Right lobe of liver (tissue), 6 donors: ENCODE data around the gene SELPLG. TPM values are rescaled to one million over a fixed set of nuclear protein-coding genes. Genes with fewer than 3 reads are reported as not detected.

ENCODE experiments used
- ATAC-seq, 4 donors: fragments of 200-7000 bp; cut with Tn5 transposase; one replicate each; pipeline ENCODE4 v1.9.1; 2020; ENCODE audit warnings: mild to moderate bottlenecking in 4 of 4, moderate library complexity in 4 of 4
- DNase-seq, 3 donors: peaks; one replicate each; pipeline ENCODE4 v3.0.0-alpha.2; 2020
- H3K27ac ChIP-seq, 3 donors: fragments of 200-600 bp; one replicate each; pipeline ENCODE4 v1.8.0; 2022
- H3K27me3 ChIP-seq, 2 donors: fragments of 200-600 bp; one replicate each; pipeline ENCODE4 v1.8.0; 2022
- H3K36me3 ChIP-seq, 4 donors: fragments of 200-600 bp; sonication (generic) in 1 of 4; one replicate each; pipeline versions ENCODE4 v1.5.1 to v1.8.0; 2017 to 2022; ENCODE audit warnings: control low read depth in 1 of 4
- H3K4me1 ChIP-seq, 4 donors: fragments of 200-600 bp; sonication (generic) in 1 of 4; one replicate each; pipeline versions ENCODE4 v1.5.1 to v1.8.0; 2017 to 2022; ENCODE audit warnings: control low read depth in 1 of 4
- H3K4me3 ChIP-seq, 3 donors: fragments of 200-600 bp; one replicate each; pipeline ENCODE4 v1.8.0; 2022
- H3K9me3 ChIP-seq, 4 donors: fragments of 200-600 bp; sonication (generic) in 1 of 4; one replicate each; pipeline versions ENCODE4 v1.5.1 to v1.8.0; 2017 to 2022; ENCODE audit warnings: control low read depth in 1 of 4
- POLR2A ChIP-seq: fragments of 450-650 bp; IDR thresholded peaks from one replicate; pipeline ENCODE4 v1.6.1; 2017; ENCODE audit warnings: antibody characterized with exemption, mild to moderate bottlenecking
- WGBS: methylation state at CpG from one replicate; pipeline ENCODE4 v1.1.6; 2018; ENCODE audit warnings: low coverage, low lambda C conversion rate; ENCODE audit not compliant: insufficient coverage; ENCODE audit errors: missing lambda C conversion rate; 5-methylcytosine and 5-hydroxymethylcytosine counted together
- intact Hi-C, 2 donors: fragments of 100-400 bp; cut with DNase I; formaldehyde crosslinking; loops; one replicate each; pipeline versions ENCODE4 v1.11.2 to v1.14.1; 2022
- total RNA-seq, 6 experiments: library from RNA; depleted of rRNA in 2 of 6; stranded (reverse); fragments of >200 nt in 2 of 6; fragmentation: NEBNext Ultra II Directional in 3 of 6; extraction: Animal tissue kit (Norgen Biotek cat#: 25700) in 3 of 6; gene quantifications; one replicate each; pipeline versions ENCODE4 v1.1.0 to v1.2.4, GENCODE V29; 2016 to 2023
- TF ChIP-seq, protein P1 (sequence below), 4 donors: fragments of 200-600 bp in 3 of 4; fragments of 450-650 bp in 1 of 4; IDR thresholded peaks; one replicate each; pipeline versions ENCODE4 v1.5.1 to v1.8.0; 2016 to 2022; ENCODE audit warnings: antibody characterized with exemption in 4 of 4, mild to moderate bottlenecking in 2 of 4
- donor health status: DM: no; HTN: yes; CAD: no.
- donor health status: DM: no; HTN: no; CAD: no.
- donor health status: DM: no; HTN: no; CAD: no.
- donor health status: DM: no; HTN: yes; CAD: no.
- donor health status: DM: no; HTN: yes; CAD: no.

Gene SELPLG
- total RNA-seq, 6 experiments from 2014 or later = 1.5 to 6.0 (median 3.1) TPM

DNA sequence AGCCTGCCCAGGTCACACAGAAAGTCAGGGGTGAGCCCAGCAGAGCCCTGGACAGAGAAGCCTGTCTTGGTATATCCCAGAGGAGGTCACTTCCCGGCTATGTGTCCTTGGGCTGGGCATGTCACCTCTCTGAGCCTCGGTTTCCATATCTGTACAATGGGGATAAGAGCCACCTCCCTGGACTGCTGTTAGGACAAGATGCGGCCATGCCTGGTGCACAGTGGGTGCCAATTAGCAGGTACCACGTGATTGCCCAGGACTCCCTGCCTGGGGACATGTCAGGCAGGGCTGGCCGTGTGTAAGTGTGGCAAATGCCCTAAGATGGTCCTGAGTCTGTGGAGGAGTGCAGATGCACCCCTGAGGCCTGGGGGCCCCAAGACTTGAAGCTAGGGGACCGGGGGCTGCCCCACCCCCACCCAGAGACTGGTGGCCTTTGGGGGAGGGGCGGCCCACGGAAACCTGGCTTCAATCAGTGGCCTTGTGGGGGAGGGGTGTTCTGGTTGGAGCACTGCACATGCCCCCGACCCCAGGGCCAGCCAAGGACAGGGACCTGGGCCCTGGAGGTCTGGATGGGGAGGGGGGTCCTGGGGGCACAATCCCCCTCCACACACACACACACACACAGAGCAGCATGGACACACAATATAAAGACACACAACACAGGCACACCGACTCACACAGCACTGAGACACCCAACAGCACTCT lies 36.7 kb downstream of the SELPLG start:
- intact Hi-C loops = no loop called here
- Histone ChIP-seq H3K4me1 (no peaks in the 10 kb centered on the region), H3K4me3 (no peak overlapping the region), H3K9me3 (no peaks in the 10 kb centered on the region), H3K36me3 (no peaks in the 10 kb centered on the region), H3K27me3 (no peaks in the 10 kb centered on the region), H3K27ac (no peak overlapping the region)
- DNase-seq = no peak
- ATAC-seq = no peak
- WGBS = 40% methylated on average over 2 of the region's 10 CpGs
- TF ChIP-seq, protein P1, sequence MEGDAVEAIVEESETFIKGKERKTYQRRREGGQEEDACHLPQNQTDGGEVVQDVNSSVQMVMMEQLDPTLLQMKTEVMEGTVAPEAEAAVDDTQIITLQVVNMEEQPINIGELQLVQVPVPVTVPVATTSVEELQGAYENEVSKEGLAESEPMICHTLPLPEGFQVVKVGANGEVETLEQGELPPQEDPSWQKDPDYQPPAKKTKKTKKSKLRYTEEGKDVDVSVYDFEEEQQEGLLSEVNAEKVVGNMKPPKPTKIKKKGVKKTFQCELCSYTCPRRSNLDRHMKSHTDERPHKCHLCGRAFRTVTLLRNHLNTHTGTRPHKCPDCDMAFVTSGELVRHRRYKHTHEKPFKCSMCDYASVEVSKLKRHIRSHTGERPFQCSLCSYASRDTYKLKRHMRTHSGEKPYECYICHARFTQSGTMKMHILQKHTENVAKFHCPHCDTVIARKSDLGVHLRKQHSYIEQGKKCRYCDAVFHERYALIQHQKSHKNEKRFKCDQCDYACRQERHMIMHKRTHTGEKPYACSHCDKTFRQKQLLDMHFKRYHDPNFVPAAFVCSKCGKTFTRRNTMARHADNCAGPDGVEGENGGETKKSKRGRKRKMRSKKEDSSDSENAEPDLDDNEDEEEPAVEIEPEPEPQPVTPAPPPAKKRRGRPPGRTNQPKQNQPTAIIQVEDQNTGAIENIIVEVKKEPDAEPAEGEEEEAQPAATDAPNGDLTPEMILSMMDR (IDR thresholded peaks at IDR 0.05) = no peak
- TF ChIP-seq POLR2A = no peak

DNA sequence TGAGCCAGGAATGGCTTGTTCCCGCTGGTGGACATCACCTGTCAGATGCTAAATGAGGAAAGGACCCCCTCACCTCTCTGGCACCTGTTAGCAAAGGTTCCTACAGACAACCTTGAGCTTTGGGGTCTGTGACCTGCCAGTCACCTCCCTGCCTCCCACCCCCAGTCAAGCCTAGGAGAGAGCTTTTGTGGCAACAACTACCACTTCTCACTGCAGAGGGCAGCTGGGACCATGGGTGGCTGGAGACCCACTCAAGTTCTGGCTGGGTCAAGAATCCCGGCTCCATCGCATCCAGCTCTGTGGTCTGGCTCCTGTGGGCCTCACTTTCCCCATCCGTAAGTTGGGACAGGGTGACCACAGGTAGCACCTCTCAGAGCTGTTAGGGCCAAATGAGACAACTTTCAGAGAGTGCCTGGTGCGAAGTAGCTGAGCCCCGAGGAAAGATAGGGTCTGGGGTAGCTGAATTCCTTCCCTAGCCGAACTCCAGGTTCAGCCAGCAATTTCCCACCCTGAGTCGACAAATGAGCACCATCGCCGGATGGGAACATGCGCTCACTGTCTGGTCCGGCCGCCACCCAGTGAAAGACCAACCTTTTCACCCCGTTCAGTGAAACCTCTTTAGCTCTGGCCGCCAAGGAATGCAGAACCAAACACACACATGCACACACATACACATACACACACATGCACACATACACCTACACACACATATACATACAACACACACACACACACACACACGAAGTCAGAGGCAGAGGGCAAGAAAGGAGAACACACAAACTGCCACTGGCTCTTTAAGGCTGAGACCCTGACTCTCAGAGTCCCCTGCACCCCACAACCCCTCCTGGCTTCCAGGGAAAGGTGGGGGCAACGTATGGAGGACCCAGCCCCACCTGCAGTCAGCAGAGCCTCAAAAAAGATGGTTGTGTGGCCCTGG lies 37.7 kb downstream of the SELPLG start:
- Histone ChIP-seq H3K27ac (no peak overlapping the region), H3K27me3 (no peaks in the 10 kb centered on the region), H3K4me1 (no peaks in the 10 kb centered on the region), H3K36me3 (no peaks in the 10 kb centered on the region), H3K9me3 (no peaks in the 10 kb centered on the region), H3K4me3 (no peak overlapping the region)
- TF ChIP-seq, protein P1 (IDR thresholded peaks at IDR 0.05) = no peak
- 53% methylated on average over 2 of the region's 17 CpGs for WGBS
- ATAC-seq = no peak
- intact Hi-C loops = no loop called here
- DNase-seq = no peak

DNA sequence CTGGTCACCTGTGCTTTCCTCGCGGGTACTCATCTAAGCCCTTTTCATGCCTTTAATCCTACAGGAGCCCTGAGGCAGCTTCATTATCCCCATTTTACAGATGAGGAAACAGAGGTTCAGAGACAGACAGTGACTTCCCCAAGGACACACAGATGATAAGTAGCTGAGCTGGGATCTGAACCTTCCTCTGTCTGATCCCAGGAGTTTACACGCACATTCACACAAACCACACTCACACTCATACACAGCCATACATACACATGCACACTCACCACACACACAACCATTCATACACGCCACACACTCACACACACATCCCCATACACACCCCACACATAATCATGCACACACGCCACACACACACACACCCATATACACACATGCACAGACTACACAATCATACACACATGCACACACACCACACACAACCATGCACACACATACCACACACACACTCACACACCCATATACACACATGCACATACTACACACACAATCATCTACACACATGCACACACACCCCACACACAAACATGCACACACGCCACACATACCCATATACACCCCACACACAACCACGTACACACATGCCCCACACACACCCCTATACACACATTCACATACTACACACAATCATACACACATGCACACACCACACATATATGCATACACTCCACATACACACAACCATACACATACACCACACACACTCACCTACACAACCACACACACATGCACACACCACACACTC lies 38.6 kb downstream of the SELPLG start:
- Histone ChIP-seq H3K4me3 (no peak overlapping the region), H3K27ac (no peak overlapping the region), H3K4me1 (no peaks in the 10 kb centered on the region), H3K27me3 (no peaks in the 10 kb centered on the region), H3K9me3 (no peaks in the 10 kb centered on the region), H3K36me3 (no peaks in the 10 kb centered on the region)
- WGBS = 85% methylated on average over 7 of the region's 7 CpGs
- no peak for ATAC-seq
- no peak for TF ChIP-seq POLR2A
- TF ChIP-seq, protein P1 (IDR thresholded peaks at IDR 0.05) = no peak
- intact Hi-C loops = no loop called here
- no peak for DNase-seq

DNA sequence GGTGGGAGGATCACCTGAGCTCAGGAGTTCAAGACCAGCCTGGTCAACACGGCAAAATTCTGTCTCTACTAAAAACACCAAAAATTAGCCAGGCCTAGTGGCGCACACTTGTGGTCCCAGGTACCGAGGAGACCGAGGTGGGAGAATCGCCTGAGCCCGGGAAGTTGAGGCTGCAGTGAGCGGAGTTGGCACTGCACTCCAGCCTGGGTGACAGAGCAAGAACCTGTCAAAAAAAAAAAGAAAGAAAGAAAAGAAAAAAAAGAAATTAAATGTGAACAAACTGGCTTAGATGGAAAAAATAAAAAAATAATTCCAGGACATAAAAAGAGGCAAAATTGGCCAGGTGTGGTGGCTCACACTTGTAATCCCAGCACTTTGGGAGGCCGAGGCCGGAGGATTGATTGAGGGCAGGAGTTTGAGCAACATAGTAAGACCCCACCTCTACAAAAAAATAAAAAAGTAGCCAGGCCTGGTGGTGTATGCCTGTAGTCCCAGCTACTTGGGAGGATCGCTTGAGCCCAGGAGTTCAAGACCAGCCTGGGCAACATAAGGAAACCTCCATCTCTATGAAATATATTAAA lies 39.3 kb downstream of the SELPLG start:
- Histone ChIP-seq H3K4me1 (no peaks in the 10 kb centered on the region), H3K4me3 (no peak overlapping the region), H3K9me3 (no peaks in the 10 kb centered on the region), H3K27ac (no peak overlapping the region), H3K36me3 (no peaks in the 10 kb centered on the region), H3K27me3 (no peaks in the 10 kb centered on the region)
- no peak for TF ChIP-seq POLR2A
- TF ChIP-seq, protein P1 (IDR thresholded peaks at IDR 0.05) = no peak
- DNase-seq = peak in 1 of 3 donors; percentile 17
- no peak for ATAC-seq
- WGBS = 86% methylated on average over 9 of the region's 10 CpGs
- intact Hi-C loops = no loop called here
